Epithelial cell of proximal tubule (primary cell): ENCODE data around the gene CDH4. TPM values are rescaled to one million over a fixed set of nuclear protein-coding genes. Genes with fewer than 3 reads are reported as not detected.

Experiments
- DNase-seq: peaks from one replicate; pipeline ENCODE4 v3.0.0-alpha.2; 2011; ENCODE audit warnings: low read depth
- H3K4me3 ChIP-seq: 2 replicates; pipeline ENCODE4 v1.5.1; 2011; ENCODE audit warnings: low read depth, mild to moderate bottlenecking, low read length
- total RNA-seq: library from RNA; depleted of rRNA; stranded (reverse); fragments of >200 nt; gene quantifications from 2 replicates; pipeline ENCODE4 v1.2.3, GENCODE V29; 2015
- TF ChIP-seq, protein P1 (sequence below): conservative IDR thresholded peaks from 2 replicates; pipeline ENCODE4 v1.5.1; 2012; ENCODE audit warnings: low read depth, mild to moderate bottlenecking, low read length

CDH4 gene
- total RNA-seq, 1 donor from 2014 or later: 17.1 TPM

DNA sequence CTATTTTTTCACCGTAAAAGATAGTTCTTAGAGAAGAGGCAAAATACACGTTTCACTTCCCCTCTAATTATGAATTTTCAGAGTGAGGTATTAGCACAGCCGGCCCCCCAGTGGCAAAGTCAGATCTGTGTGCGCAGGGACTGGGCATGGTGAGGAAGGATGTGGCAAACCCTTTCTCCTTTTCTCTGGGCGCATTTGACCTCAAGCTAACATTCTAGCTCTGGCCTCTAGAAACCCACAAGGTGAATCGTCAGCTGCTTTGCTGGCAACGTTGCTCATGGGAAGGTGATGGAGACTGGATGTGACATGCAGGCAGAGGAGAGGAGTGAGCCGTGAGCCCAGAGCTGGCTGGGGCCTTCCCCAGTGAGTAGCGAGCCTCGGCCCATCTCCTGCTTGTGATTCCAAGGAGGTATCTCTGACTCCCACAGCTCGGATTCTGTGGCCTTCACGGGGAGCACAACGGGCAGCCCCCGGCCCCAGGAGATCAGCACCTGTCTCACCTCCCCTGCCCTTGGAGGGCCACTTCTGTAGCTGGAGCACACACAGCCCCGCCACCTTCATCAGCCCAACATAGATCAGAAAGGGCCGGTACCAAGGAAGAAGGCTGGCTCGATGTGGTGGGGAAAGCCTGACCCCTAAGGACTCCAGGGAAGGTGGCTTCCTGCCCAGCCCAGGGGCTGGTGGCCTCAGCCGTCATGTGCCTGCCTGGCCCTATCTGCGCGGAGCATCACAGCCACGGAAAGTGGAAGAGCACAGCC lies 660.8 kb downstream of the CDH4 start:
- TF ChIP-seq, protein P1, sequence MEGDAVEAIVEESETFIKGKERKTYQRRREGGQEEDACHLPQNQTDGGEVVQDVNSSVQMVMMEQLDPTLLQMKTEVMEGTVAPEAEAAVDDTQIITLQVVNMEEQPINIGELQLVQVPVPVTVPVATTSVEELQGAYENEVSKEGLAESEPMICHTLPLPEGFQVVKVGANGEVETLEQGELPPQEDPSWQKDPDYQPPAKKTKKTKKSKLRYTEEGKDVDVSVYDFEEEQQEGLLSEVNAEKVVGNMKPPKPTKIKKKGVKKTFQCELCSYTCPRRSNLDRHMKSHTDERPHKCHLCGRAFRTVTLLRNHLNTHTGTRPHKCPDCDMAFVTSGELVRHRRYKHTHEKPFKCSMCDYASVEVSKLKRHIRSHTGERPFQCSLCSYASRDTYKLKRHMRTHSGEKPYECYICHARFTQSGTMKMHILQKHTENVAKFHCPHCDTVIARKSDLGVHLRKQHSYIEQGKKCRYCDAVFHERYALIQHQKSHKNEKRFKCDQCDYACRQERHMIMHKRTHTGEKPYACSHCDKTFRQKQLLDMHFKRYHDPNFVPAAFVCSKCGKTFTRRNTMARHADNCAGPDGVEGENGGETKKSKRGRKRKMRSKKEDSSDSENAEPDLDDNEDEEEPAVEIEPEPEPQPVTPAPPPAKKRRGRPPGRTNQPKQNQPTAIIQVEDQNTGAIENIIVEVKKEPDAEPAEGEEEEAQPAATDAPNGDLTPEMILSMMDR: no peak
- DNase-seq: no peak
- no peak overlapping the region for H3K4me3 ChIP-seq

DNA sequence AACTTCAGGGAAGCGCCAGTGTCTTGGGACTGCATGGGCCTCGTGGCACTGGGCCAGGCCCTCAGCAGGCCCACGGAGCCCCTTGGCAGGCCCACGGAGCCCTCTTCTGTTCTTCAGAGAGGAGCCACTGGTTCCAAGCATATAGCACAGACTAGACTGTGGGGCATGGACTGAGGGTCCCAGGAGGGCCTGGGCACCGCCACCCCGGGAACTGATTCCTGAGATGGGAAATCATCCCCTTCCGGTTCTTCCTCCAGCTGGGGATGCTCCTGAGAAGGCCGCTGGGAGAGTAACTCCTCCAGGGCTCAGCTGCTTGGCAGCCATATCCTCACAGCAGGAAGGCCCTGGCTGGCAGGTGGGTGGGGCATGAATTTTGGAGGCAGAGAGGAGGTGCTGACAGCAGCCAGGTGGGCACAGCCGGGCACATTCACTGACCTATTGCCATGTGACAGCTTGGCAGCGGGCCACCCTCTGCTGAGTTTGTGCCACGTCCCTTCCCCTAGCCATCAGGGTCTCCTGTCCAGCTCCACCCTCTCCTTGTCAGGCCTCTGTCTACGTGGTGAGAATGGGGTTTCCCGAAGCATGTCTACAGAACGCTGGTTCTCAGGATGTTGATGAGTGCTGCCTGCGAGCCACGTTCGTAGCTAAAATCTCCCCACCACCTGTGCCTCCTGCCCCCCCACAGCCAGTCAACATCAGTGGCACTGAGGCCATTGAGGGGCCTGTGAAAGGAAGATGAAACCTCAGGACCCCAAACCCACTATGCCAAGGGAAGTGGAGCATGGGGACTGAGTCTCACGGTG lies 661.6 kb downstream of the CDH4 start:
- TF ChIP-seq, protein P1: no peak
- DNase-seq: no peak
- H3K4me3 ChIP-seq: no peak overlapping the region

DNA sequence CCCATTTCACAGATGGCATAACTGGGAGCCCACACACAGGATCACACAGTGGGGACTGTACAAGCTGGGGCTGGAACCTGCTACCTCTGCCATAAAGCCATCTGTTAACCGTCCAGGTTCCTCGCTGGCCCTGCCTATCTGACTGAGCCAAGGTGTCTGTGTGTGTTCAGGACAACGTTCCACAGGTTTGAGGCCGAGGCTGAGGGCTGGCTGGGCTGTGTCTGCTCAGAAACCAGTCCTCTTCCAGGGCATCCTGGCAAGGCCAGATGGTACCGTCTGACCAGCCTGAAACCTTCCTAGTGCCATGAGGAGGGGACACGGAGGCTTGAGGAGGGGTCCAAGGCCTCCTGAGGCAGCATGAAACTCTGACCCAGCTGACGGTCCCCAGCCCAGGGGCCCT lies 663.0 kb downstream of the CDH4 start:
- TF ChIP-seq, protein P1: no peak
- DNase-seq: no peak
- H3K4me3 ChIP-seq: no peak overlapping the region

DNA sequence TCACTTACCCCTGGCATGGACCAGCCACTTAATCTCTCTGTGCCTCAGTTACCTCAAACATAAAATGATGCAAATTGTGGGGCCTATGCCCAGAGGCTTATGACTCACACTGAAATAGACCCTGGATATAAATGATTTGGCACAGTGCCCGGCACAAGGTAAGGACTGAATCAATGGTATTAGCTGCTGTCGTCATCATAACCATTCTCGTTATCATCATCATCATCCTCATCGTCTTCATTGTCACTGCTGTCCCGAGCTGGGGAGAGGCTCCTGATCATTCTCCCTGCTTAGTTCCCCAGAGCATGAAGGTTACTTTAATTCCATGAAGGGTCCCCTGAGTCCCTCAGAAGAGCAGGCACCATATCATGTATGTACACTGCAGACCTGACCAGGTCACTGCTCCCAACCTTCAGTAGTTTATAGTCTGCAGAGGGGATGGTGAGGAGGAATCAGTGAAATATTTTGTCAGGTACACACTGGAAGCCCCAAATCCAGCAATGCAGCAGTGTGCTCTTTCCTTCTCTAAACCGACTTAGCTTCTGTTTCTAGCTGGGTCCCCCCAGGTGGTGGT lies 664.3 kb downstream of the CDH4 start:
- DNase-seq: no peak
- TF ChIP-seq, protein P1: no peak
- no peak overlapping the region for H3K4me3 ChIP-seq

DNA sequence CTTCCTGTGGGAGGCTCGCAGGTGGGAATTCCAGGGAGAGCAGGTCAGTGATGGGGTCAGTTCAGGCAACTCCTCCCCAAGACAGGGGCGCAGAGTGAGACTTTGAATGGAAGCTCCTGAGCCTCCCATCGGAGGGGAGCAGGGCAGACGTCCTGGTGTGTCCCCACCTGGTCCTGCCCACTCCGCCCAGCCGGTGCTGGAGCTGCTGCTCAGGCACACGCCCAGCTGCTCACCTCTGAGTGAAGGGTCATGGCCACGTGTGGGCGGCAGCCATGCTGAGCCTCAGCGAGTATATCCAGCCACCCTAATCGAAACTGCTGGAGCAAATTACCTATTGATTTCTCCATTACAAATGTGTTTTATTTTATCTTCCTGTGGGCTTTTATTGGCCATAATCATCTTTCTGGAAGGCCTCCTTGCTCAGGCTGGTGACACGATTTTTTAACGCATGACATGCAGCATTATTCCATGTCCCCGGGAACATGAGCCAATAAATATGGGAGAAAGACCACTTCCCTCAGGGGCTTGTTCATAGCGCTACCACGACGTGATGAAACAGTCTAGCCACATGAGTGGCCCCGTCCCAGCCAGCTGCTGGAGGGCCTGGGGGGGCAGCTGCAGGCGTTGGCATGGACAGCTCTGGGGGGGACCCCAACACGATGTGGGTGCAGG lies 665.5 kb downstream of the CDH4 start:
- no peak overlapping the region for H3K4me3 ChIP-seq
- DNase-seq: no peak
- TF ChIP-seq, protein P1: no peak

DNA sequence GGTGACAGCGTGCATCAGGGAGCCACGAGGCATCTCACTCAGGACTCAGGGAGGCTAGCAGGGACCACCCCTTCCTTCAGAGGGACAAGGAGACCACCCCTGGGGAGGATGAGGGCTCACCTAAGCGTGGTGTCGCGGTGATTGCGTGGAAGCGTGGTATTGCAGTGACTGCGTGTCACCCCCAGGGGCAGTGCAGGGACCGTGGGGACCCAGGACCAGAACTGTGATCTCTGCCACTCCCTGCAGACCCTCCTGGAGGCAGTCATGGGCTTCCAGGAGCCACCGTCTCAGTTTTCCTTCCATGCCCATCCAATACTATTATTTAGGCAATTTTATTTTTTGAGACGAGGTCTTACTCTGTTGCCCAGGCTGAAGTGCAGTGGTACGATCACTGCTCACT lies 666.5 kb downstream of the CDH4 start:
- TF ChIP-seq, protein P1: peak; percentile 17
- DNase-seq: no peak
- H3K4me3 ChIP-seq: no peak overlapping the region
